Endodermal cell (in vitro differentiated cells): ENCODE data around the gene SCUBE1. TPM values are rescaled to one million over a fixed set of nuclear protein-coding genes. Genes with fewer than 3 reads are reported as not detected.

ENCODE experiments used
- DNase-seq: peaks from one replicate; pipeline ENCODE4 v3.0.0-alpha.2; 2017
- H3K27ac ChIP-seq: 2 replicates; pipeline ENCODE4 v1.5.1; 2013; ENCODE audit warnings: mild to moderate bottlenecking, low read depth, low read length, moderate library complexity
- H3K27me3 ChIP-seq: 2 replicates; pipeline ENCODE4 v1.6.1; 2013; ENCODE audit warnings: mild to moderate bottlenecking, low read length, moderate library complexity; ENCODE audit not compliant: insufficient read depth, control insufficient read depth, poor library complexity, severe bottlenecking
- H3K36me3 ChIP-seq: 2 replicates; pipeline ENCODE4 v1.7.0; 2013; ENCODE audit warnings: mild to moderate bottlenecking, low read length, moderate library complexity; ENCODE audit not compliant: control insufficient read depth, insufficient read depth
- H3K4me1 ChIP-seq: one replicate; pipeline ENCODE4 v1.7.0; 2013; ENCODE audit warnings: low read length; ENCODE audit not compliant: control insufficient read depth, insufficient read depth
- H3K4me3 ChIP-seq: 2 replicates; pipeline ENCODE4 v1.5.1; 2013; ENCODE audit warnings: mild to moderate bottlenecking, low read length, moderate library complexity
- H3K9ac ChIP-seq: 2 replicates; pipeline ENCODE4 v1.6.1; 2013; ENCODE audit warnings: mild to moderate bottlenecking, low read length, moderate library complexity; ENCODE audit not compliant: poor library complexity, severe bottlenecking; ENCODE audit errors: extremely low read depth
- H3K9me3 ChIP-seq: 2 replicates; pipeline ENCODE4 v1.6.1; 2013; ENCODE audit warnings: mild to moderate bottlenecking, low read length, moderate library complexity; ENCODE audit not compliant: control insufficient read depth
- H3K27ac Mint-ChIP-seq: 2 replicates; pipeline ENCODE4 v1.8.0; 2020; ENCODE audit warnings: mixed read lengths
- H3K27me3 Mint-ChIP-seq: 2 replicates; pipeline ENCODE4 v1.8.0; 2021; ENCODE audit warnings: mild to moderate bottlenecking, mixed read lengths; ENCODE audit not compliant: insufficient read depth
- H3K36me3 Mint-ChIP-seq: 2 replicates; pipeline ENCODE4 v1.8.0; 2020; ENCODE audit warnings: low read depth, mixed read lengths
- H3K4me1 Mint-ChIP-seq: 2 replicates; pipeline ENCODE4 v1.8.0; 2020; ENCODE audit warnings: mixed read lengths
- H3K4me3 Mint-ChIP-seq: 2 replicates; pipeline ENCODE4 v1.8.0; 2020; ENCODE audit warnings: mild to moderate bottlenecking, moderate library complexity, mixed read lengths
- H3K9me3 Mint-ChIP-seq: 2 replicates; pipeline ENCODE4 v1.8.0; 2020; ENCODE audit warnings: mild to moderate bottlenecking, mixed read lengths
- WGBS, 2 experiments: methylation state at CpG; one replicate each; pipeline versions ENCODE4 v1.1.5 to v1.1.7; 2013; ENCODE audit warnings: missing lambda C conversion rate in 2 of 2, mixed read lengths in 1 of 2; ENCODE audit not compliant: insufficient coverage in 1 of 2, insufficient read length in 1 of 2; 5-methylcytosine and 5-hydroxymethylcytosine counted together
- total RNA-seq, 2 donors: library from RNA; stranded (reverse); fragmentation: NEBNext Ultra II Directional in 1 of 2; extraction: Animal tissue kit (Norgen Biotek cat#: 25700) in 1 of 2; gene quantifications; 2 replicates in 1 of 2; 3 replicates in 1 of 2; pipeline ENCODE4 v1.2.1, GENCODE V29; 2021
- TF ChIP-seq, protein P1 (sequence below): fragments of 200-600 bp; sonication (generic); conservative IDR thresholded peaks from 2 replicates; pipeline ENCODE4 v1.5.0; 2021; ENCODE audit warnings: antibody characterized with exemption, mild to moderate bottlenecking

The SCUBE1 gene
- total RNA-seq, 2 donors from 2014 or later = 0.13 to 0.95 TPM

DNA sequence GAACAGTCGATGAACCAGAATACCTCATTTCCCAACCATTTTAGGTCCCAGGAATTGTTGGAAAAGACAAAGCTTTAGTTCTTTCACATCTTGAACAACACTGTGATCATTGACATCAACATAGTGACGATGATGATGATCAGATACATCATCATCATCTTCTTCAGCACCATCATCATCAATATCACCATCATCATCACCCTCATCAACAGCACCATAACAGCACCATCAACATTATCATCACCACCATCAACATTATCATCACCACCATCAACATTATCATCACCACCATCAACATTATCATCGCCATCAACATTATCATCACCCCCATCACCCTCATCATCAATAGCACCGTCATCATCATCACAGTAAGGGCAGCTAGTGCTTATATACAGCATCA, 8.8 kb downstream of the SCUBE1 start:
- no peak for DNase-seq
- Histone ChIP-seq H3K4me1 (no peaks in the 10 kb centered on the region), H3K36me3 (no peaks in the 10 kb centered on the region), H3K4me3 (no peak overlapping the region), H3K9me3 (no peaks in the 10 kb centered on the region), H3K27me3 (peaks cover 12% of the 10 kb centered on the region), H3K9ac (no peak overlapping the region), H3K27ac (no peak overlapping the region)
- Mint-ChIP-seq H3K4me1 (no peaks in the 10 kb centered on the region), H3K9me3 (no peaks in the 10 kb centered on the region), H3K36me3 (no peaks in the 10 kb centered on the region), H3K27me3 (peaks cover 16% of the 10 kb centered on the region), H3K27ac (no peak overlapping the region), H3K4me3 (no peak overlapping the region)
- TF ChIP-seq, protein P1, sequence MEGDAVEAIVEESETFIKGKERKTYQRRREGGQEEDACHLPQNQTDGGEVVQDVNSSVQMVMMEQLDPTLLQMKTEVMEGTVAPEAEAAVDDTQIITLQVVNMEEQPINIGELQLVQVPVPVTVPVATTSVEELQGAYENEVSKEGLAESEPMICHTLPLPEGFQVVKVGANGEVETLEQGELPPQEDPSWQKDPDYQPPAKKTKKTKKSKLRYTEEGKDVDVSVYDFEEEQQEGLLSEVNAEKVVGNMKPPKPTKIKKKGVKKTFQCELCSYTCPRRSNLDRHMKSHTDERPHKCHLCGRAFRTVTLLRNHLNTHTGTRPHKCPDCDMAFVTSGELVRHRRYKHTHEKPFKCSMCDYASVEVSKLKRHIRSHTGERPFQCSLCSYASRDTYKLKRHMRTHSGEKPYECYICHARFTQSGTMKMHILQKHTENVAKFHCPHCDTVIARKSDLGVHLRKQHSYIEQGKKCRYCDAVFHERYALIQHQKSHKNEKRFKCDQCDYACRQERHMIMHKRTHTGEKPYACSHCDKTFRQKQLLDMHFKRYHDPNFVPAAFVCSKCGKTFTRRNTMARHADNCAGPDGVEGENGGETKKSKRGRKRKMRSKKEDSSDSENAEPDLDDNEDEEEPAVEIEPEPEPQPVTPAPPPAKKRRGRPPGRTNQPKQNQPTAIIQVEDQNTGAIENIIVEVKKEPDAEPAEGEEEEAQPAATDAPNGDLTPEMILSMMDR = no peak
- WGBS, 2 experiments = 93 to 98% methylated on average over 4 of the region's 4 CpGs

DNA sequence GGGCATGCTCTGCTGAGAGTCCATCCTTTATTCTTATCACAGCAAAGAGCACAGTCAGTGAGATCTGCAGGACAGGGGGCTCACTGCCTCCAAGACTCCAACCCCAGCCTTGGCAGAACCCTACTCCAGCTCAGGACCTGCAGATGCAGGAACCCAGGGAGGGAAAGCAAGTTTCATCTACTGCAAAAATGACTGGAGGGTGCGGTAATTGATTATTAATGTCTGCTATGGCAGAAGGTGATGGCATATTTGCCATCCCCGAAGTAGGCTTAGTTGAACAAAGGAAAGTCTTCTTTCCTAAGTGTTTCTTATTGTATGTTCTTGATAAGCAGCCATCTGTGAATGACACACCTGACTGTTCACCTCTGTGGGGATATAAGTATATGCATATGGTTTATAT, 9.2 kb downstream of the SCUBE1 start:
- TF ChIP-seq, protein P1 = no peak
- Mint-ChIP-seq H3K4me1 (no peaks in the 10 kb centered on the region), H3K36me3 (no peaks in the 10 kb centered on the region), H3K4me3 (no peak overlapping the region), H3K27me3 (peaks cover 16% of the 10 kb centered on the region), H3K9me3 (no peaks in the 10 kb centered on the region), H3K27ac (no peak overlapping the region)
- no peaks in the 10 kb centered on the region for H3K4me1 ChIP-seq
- H3K36me3 ChIP-seq = no peaks in the 10 kb centered on the region
- 89 to 100% methylated on average over 2 of the region's 2 CpGs for WGBS, 2 experiments
- no peak overlapping the region for H3K4me3 ChIP-seq
- H3K9me3 ChIP-seq = no peaks in the 10 kb centered on the region
- DNase-seq = no peak
- no peak overlapping the region for H3K9ac ChIP-seq
- H3K27ac ChIP-seq = no peak overlapping the region
- H3K27me3 ChIP-seq = peaks cover 8% of the 10 kb centered on the region

DNA sequence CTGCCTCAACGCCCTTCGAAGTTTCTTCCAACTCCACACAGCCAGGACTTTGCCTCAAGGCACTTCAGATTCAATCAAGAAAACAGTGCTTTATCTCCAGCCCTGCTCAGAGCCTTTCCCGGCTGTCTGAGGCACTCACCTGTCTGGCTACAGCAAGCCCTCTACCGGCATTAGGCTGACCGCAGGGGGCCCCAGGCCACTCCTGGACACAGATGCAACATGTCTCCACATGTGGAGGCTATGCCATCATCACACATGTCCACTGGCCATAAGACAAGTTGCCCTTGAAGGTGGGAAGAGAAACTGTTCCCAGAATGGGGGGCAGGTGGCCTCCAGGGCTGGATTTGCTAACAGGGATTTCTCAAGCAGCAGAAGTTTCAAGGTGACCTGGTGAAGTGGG, 10.0 kb downstream of the SCUBE1 start:
- H3K4me1 Mint-ChIP-seq = peaks cover 4% of the 10 kb centered on the region
- WGBS, 2 experiments = 86 to 87% methylated on average over 4 to 5 of the region's 5 CpGs
- H3K4me3 ChIP-seq = no peak overlapping the region
- no peak overlapping the region for H3K4me3 Mint-ChIP-seq
- TF ChIP-seq, protein P1 = no peak
- no peak for DNase-seq
- no peaks in the 10 kb centered on the region for H3K9me3 Mint-ChIP-seq
- no peak overlapping the region for H3K9ac ChIP-seq
- H3K9me3 ChIP-seq = no peaks in the 10 kb centered on the region
- peaks cover 10% of the 10 kb centered on the region for H3K27me3 Mint-ChIP-seq
- H3K27me3 ChIP-seq = peaks cover 5% of the 10 kb centered on the region
- no peak overlapping the region for H3K27ac Mint-ChIP-seq
- H3K36me3 ChIP-seq = no peaks in the 10 kb centered on the region
- no peak overlapping the region for H3K27ac ChIP-seq
- H3K4me1 ChIP-seq = no peaks in the 10 kb centered on the region
- H3K36me3 Mint-ChIP-seq = no peaks in the 10 kb centered on the region
